Smooth muscle cell (in vitro differentiated cells): Measurements from ENCODE around the gene ELF1. TPM values are rescaled to one million over a fixed set of nuclear protein-coding genes. Genes with fewer than 3 reads are reported as not detected.
A peak's percentile ranks its signal among the peaks of the same experiment; 100 is the strongest.

Experiments used
- DNase-seq: peaks from one replicate; lab custom pipeline; 2025; ENCODE audit not compliant: unreplicated experiment; lab: John Stamatoyannopoulos, UW
- H2AFZ ChIP-seq: fragments of 200-600 bp; sonication (generic); 2 replicates; pipeline ENCODE4 v1.6.0; 2016; ENCODE audit warnings: antibody characterized with exemption, low read depth, mild to moderate bottlenecking
- H3F3A ChIP-seq: fragments of 200-600 bp; sonication (generic); 2 replicates; pipeline ENCODE4 v1.6.0; 2017; ENCODE audit warnings: antibody characterized with exemption, low read depth
- H3K27ac ChIP-seq: fragments of 200-600 bp; sonication (generic); 2 replicates; pipeline ENCODE4 v1.5.1; 2016; ENCODE audit warnings: low read depth, mild to moderate bottlenecking
- H3K27me3 ChIP-seq: fragments of 200-600 bp; sonication (generic); 2 replicates; pipeline ENCODE4 v1.6.1; 2016; ENCODE audit warnings: low read depth, mild to moderate bottlenecking
- H3K36me3 ChIP-seq: fragments of 200-600 bp; sonication (generic); 2 replicates; pipeline ENCODE4 v1.5.1; 2016; ENCODE audit warnings: low read depth
- H3K4me1 ChIP-seq: fragments of 200-600 bp; sonication (generic); 2 replicates; pipeline ENCODE4 v1.5.1; 2016; ENCODE audit warnings: low read depth
- H3K4me2 ChIP-seq: fragments of 200-600 bp; sonication (generic); 2 replicates; pipeline ENCODE4 v1.6.0; 2016; ENCODE audit warnings: mild to moderate bottlenecking
- H3K4me3 ChIP-seq: fragments of 200-600 bp; sonication (generic); 2 replicates; pipeline ENCODE4 v1.5.1; 2016; ENCODE audit warnings: mild to moderate bottlenecking
- H3K79me2 ChIP-seq: fragments of 200-600 bp; sonication (generic); 2 replicates; pipeline ENCODE4 v1.6.0; 2016; ENCODE audit warnings: low read depth, mild to moderate bottlenecking
- H3K9ac ChIP-seq: fragments of 200-600 bp; sonication (generic); 2 replicates; pipeline ENCODE4 v1.6.0; 2016; ENCODE audit warnings: low read depth
- H3K9me3 ChIP-seq: fragments of 200-600 bp; sonication (generic); replicated peaks from 2 replicates; pipeline ENCODE4 v1.5.1; 2016; ENCODE audit warnings: low read depth
- H4K20me1 ChIP-seq: fragments of 200-600 bp; sonication (generic); 2 replicates; pipeline ENCODE4 v1.6.0; 2016; ENCODE audit warnings: low read depth
- CTCF ChIP-seq: fragments of 200-600 bp; sonication (generic); IDR thresholded peaks from 2 replicates; pipeline ENCODE4 v1.5.1; 2017; ENCODE audit warnings: borderline replicate concordance, mild to moderate bottlenecking, antibody characterized with exemption; ENCODE audit not compliant: insufficient read depth, poor library complexity, severe bottlenecking
- WGBS: methylation state at CpG from one replicate; pipeline ENCODE4 v1.1.7; 2016; ENCODE audit warnings: low lambda C conversion rate; 5-methylcytosine and 5-hydroxymethylcytosine counted together
- polyA plus RNA-seq: library from polyadenylated mRNA; unstranded; fragments of >200 nt; fragmentation: Nextera tagmentation; extraction: Ambion mirVana; gene quantifications from 2 replicates; pipeline ENCODE4 v1.2.1, GENCODE V29; 2016
- total RNA-seq: library from RNA; depleted of rRNA; stranded (reverse); fragments of >200 nt; gene quantifications from 2 replicates; pipeline ENCODE4 v1.2.3, GENCODE V29; 2014

Gene ELF1
- total and polyA plus RNA-seq, 2 experiments from 2014 or later = 21.2 to 53.1 TPM

- Histone ChIP-seq H3K4me1 (peaks cover 5% of the 10 kb centered on the region), H3K4me2 (peak overlapping the region; percentile 10), H2AFZ (no peak overlapping the region), H3K27me3 (no peaks in the 10 kb centered on the region), H3K4me3 (no peak overlapping the region), H3F3A (no peaks in the 10 kb centered on the region), H3K9me3 (no peaks in the 10 kb centered on the region), H3K9ac (no peak overlapping the region), H3K36me3 (no peaks in the 10 kb centered on the region), H4K20me1 (peaks cover 78% of the 10 kb centered on the region), H3K79me2 (peaks cover 99% of the 10 kb centered on the region), H3K27ac (peak overlapping the region; percentile 6)
- peak; percentile 29 for TF ChIP-seq CTCF
- no peak for DNase-seq
- 44% methylated on average over 4 of the region's 4 CpGs for WGBS
Measured at GRCh38 chr13:40974460-40975407, 44.4 kb downstream of the ELF1 start.

- WGBS = 100% methylated on average over 1 of the region's 1 CpG
- no peak overlapping the region for H3K9ac ChIP-seq
- H3K4me1 ChIP-seq = peaks cover 5% of the 10 kb centered on the region
- no peak for TF ChIP-seq CTCF
- no peak overlapping the region for H3K4me3 ChIP-seq
- H3F3A ChIP-seq = no peaks in the 10 kb centered on the region
- no peaks in the 10 kb centered on the region for H3K36me3 ChIP-seq
- H3K27ac ChIP-seq = no peak overlapping the region
- H3K79me2 ChIP-seq = peaks cover 97% of the 10 kb centered on the region
- no peak overlapping the region for H2AFZ ChIP-seq
- no peaks in the 10 kb centered on the region for H3K27me3 ChIP-seq
- DNase-seq = no peak
- H3K4me2 ChIP-seq = no peak overlapping the region
- no peaks in the 10 kb centered on the region for H3K9me3 ChIP-seq
- H4K20me1 ChIP-seq = peaks cover 83% of the 10 kb centered on the region
Measured at GRCh38 chr13:40973409-40973808, 45.7 kb downstream of the ELF1 start.

DNA sequence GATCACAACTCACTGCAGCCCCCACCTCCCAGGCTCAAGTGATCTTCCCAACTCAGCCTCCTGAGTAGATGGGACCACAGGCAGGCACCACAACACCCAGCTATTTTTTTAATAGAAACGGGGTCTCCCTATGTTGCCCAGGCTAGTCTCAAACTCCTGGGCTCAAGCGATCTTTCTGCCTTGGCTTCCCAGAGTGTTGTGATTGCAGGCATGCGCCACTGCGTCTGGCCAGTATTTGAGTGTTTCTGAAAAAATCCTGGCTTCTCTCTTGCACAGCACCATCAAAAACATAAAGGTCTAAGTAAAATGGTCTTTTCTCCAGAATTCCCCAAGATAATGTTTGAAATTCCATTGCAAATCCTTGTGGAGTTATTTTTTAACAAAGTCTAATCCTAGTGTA, 47.8 kb downstream of the ELF1 start:
- Histone ChIP-seq H3K9ac (no peak overlapping the region), H3K9me3 (no peaks in the 10 kb centered on the region), H3K4me3 (no peak overlapping the region), H4K20me1 (peaks cover 97% of the 10 kb centered on the region), H3F3A (no peaks in the 10 kb centered on the region), H3K27ac (no peak overlapping the region), H3K4me2 (peak overlapping the region; percentile 35), H2AFZ (no peak overlapping the region), H3K79me2 (peaks cover 97% of the 10 kb centered on the region), H3K4me1 (peaks cover 5% of the 10 kb centered on the region), H3K27me3 (no peaks in the 10 kb centered on the region), H3K36me3 (no peaks in the 10 kb centered on the region)
- TF ChIP-seq CTCF = no peak
- 78% methylated on average over 4 of the region's 4 CpGs for WGBS
- no peak for DNase-seq

DNA sequence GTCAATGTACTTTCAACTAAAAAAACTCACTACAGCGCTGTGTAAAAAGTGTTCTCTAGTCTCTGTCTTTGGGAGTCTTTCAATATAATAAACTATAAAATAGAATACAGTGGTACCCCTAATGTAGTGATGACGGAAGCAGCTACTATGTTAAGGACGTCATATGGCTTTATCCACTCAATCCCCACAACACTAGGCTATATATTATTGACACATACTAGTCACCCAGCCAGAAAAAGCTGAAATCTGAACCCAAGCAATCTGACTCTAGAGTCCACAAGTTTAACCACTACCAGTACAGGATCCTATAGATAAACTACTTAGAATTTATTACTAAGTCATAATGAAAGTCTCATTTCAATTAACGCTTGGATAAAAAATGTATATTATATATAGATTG, 48.3 kb downstream of the ELF1 start:
- TF ChIP-seq CTCF = no peak
- no peak overlapping the region for H2AFZ ChIP-seq
- H3K4me1 ChIP-seq = peaks cover 5% of the 10 kb centered on the region
- H3K79me2 ChIP-seq = peaks cover 98% of the 10 kb centered on the region
- no peak overlapping the region for H3K4me2 ChIP-seq
- WGBS = 94% methylated on average over 4 of the region's 4 CpGs
- H3K9me3 ChIP-seq = no peaks in the 10 kb centered on the region
- no peaks in the 10 kb centered on the region for H3K27me3 ChIP-seq
- H3K4me3 ChIP-seq = no peak overlapping the region
- H4K20me1 ChIP-seq = peaks cover 97% of the 10 kb centered on the region
- no peaks in the 10 kb centered on the region for H3K36me3 ChIP-seq
- no peak for DNase-seq
- no peak overlapping the region for H3K27ac ChIP-seq
- no peak overlapping the region for H3K9ac ChIP-seq
- H3F3A ChIP-seq = no peaks in the 10 kb centered on the region
